GM12865 (cell line): Measurements from ENCODE around the gene DIPK1B.

Experiments used
- DNase-seq: peaks from one replicate; pipeline ENCODE4 v3.0.0; 2010; ENCODE audit warnings: low read depth
- H3K4me3 ChIP-seq: 2 replicates; pipeline ENCODE4 v1.5.1; 2011; ENCODE audit warnings: mild to moderate bottlenecking, low read depth, low read length, control low read depth
- CTCF ChIP-seq: IDR thresholded peaks from 2 replicates; pipeline ENCODE4 v1.5.1; 2011; ENCODE audit warnings: low read length, control low read depth, low read depth, inconsistent platforms; ENCODE audit not compliant: insufficient read depth; ENCODE audit errors: missing control alignments

The DIPK1B gene

GRCh38 chr9:136678624-136679023 is 33.7 kb upstream of the DIPK1B start:
- H3K4me3 ChIP-seq: no peak overlapping the region
- TF ChIP-seq CTCF: no peak
- no peak for DNase-seq

DNA sequence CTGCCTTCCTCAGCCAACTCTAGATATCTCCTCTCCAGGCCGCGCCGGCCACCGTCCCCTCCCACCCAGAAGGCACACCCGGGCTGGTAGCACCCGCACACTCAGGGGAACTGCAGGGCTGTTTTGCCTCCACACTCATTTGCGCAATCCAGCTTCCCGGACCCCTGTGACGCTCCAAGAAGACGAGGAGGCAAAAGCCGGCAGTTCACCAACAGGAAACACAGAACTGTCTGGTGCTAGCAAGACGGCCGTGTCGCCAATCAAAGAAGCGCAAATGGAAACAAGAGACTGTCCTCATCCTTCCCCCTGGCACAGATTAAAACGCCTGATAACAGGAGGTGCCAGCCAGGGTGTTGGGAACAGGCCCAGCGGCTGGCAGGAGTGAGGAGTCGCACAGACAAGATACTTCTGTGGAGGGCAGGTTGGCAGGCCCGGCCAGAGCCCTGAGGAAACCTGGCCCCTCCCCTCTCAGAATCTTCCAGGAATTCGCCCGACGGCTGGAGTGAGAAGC is 32.9 kb upstream of the DIPK1B start:
- no peak overlapping the region for H3K4me3 ChIP-seq
- TF ChIP-seq CTCF: no peak
- DNase-seq: no peak

DNA sequence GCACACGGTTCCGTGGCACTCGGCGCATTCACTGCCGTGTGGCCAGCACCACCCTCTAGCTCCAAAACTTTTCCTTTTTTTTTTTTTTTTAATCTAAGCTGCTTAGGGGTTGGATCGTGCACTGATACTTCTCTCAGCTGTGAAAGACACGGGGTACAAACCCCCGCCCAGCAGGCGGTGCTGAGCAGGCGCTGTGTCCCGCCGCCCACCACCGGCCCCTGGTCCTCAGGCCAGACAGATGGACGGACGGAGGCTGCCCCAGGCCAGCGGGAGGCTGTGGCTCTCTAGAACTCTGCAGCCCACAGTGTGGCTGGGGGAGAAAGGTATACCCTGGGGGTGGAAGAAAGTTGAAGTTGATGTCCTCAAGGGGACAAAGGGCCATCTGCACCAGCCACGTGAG is 31.3 kb upstream of the DIPK1B start:
- TF ChIP-seq CTCF: no peak
- H3K4me3 ChIP-seq: no peak overlapping the region
- DNase-seq: no peak

- TF ChIP-seq CTCF: no peak
- no peak for DNase-seq
- no peak overlapping the region for H3K4me3 ChIP-seq
Measured at GRCh38 chr9:136681945-136682699, 30.2 kb upstream of the DIPK1B start.

DNA sequence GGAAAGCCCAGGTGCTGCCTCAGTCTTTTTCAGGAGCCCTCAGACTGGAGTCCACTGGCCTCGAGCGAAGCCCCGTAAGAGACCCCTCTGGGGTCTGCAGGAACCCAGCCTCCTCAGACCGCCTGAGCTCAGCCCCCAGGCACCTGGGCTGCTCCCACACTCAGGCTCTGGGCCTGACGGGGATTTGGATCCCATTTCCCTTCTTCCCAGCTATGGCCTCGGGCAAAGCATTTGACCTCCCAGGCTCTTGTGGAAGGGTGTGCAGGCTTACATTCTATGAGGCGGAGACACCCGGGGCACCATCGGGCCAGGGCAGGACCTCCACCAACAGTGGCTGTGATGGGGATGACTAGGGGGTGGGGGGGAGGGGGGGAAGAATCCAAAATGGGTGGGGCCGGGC is 29.7 kb upstream of the DIPK1B start:
- no peak for TF ChIP-seq CTCF
- H3K4me3 ChIP-seq: no peak overlapping the region
- no peak for DNase-seq

DNA sequence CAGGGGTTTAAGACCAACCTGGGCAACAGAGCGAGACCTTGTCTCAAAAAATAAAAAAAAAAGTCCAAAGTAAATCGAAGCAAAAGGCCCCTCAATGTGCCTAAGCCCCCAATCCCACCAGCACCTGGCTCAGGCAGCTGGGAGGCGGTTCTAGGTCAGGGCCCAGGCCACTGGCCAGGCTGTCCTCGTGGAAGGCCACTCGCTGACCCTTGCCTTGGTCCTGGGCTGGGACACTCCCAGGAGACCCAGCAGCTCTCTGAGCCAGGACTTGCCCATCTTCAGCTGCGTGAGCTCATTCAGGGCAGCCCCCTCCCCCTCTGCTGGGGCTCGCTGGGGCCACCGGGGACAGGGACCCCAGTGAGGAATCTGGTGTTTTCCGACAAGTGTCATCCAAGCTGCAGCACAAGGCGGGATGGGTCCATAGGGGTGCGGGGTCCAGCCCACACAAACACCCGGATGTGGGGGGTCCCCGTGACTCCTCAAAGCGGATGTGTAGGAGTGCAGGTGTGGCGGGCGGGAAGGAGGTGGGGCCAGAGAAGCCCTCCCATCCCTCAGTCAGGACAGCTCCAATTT is 29.1 kb upstream of the DIPK1B start:
- no peak for TF ChIP-seq CTCF
- DNase-seq: no peak
- no peak overlapping the region for H3K4me3 ChIP-seq

DNA sequence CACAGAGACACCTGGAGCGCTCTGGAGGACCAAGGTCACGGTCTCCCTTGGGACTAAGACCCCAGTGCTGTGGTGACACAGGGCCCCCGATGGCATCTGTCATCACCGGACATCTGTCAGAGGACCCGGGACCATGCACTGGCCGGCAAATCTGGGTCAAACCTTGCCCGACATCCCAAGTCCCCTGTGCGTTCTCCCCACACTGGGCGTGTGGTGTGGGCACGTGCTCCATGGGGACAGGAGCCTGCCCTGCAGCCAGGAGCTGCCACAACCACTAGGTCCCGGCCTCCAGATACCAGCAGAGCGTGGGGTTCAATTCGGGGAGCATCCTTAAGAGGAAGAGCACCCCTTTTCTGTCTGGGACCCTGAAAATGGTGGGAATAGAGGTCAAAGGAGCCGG is 28.6 kb upstream of the DIPK1B start:
- DNase-seq: no peak
- no peak overlapping the region for H3K4me3 ChIP-seq
- TF ChIP-seq CTCF: no peak
